NB4 (cell line): ENCODE results near the gene NHSL1.

Experiments
- MYC ChIP-seq: IDR thresholded peaks from 2 replicates; pipeline ENCODE4 v1.6.1; 2011; ENCODE audit warnings: low read depth, low read length
- TF ChIP-seq, protein P1 (sequence below): IDR thresholded peaks from one replicate; pipeline ENCODE4 v1.5.1; 2012; ENCODE audit warnings: low read depth, low read length

DNA sequence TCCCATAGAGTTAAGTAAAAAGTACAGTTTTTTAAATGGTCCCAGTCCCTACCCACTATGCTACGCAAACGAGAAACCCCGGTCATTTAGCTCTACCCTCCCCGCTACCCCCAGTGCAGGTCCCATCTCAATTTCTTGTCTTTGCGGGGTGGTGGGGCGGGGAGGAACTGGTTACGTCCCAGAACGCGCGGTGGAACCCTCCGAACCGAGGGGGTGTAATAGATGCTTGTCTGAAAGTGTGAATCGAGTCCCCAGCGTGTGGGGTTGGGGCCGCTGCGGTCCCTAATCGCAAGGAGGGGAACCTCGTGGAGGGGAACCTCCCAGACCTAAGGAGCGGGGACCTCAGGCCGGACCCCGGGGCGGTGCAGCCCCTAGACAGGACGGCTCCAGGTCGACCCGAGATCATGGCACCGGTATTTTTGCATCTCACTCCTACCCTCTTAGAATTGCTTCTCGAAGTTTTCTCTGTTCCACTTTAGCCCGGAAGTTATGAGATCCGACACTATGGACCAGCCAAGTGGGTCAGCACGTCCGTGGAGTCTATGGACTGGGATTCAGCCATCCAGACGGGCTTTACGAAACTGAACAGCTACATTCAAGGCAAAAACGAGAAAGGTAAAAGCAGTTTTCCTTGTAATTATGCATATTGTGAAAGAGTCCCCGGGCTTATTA lies 94.5 kb downstream of the NHSL1 start:
- TF ChIP-seq, protein P1, sequence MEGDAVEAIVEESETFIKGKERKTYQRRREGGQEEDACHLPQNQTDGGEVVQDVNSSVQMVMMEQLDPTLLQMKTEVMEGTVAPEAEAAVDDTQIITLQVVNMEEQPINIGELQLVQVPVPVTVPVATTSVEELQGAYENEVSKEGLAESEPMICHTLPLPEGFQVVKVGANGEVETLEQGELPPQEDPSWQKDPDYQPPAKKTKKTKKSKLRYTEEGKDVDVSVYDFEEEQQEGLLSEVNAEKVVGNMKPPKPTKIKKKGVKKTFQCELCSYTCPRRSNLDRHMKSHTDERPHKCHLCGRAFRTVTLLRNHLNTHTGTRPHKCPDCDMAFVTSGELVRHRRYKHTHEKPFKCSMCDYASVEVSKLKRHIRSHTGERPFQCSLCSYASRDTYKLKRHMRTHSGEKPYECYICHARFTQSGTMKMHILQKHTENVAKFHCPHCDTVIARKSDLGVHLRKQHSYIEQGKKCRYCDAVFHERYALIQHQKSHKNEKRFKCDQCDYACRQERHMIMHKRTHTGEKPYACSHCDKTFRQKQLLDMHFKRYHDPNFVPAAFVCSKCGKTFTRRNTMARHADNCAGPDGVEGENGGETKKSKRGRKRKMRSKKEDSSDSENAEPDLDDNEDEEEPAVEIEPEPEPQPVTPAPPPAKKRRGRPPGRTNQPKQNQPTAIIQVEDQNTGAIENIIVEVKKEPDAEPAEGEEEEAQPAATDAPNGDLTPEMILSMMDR = no peak
- no peak for TF ChIP-seq MYC
